NCI-H1092 (cell line): ENCODE measurements around the gene TIMM17A.

ENCODE experiments used
- DNase-seq: peaks from one replicate; lab custom pipeline; 2025; lab: John Stamatoyannopoulos, UW

Gene TIMM17A

GRCh38 chr1:201983380-201983805 lies 28.1 kb downstream of the TIMM17A start:
- DNase-seq: no peak

- no peak for DNase-seq
These were observed 29.1 kb downstream of the TIMM17A start for GRCh38 chr1:201984446-201984845.

GRCh38 chr1:201985355-201985754 lies 30.1 kb downstream of the TIMM17A start:
- no peak for DNase-seq

- no peak for DNase-seq
These were observed 33.3 kb downstream of the TIMM17A start for GRCh38 chr1:201988601-201989000.

- DNase-seq: no peak
These were observed 34.2 kb downstream of the TIMM17A start for GRCh38 chr1:201989354-201990128.

GRCh38 chr1:201990427-201990826 lies 35.1 kb downstream of the TIMM17A start:
- DNase-seq: no peak

- peak; percentile 41 for DNase-seq
These were observed 44.4 kb downstream of the TIMM17A start for GRCh38 chr1:201999625-202000238.

- DNase-seq: no peak
These were observed 47.2 kb downstream of the TIMM17A start for GRCh38 chr1:202002507-202002906.

GRCh38 chr1:202004711-202005110 lies 49.4 kb downstream of the TIMM17A start:
- no peak for DNase-seq

GRCh38 chr1:202005958-202006357 lies 50.7 kb downstream of the TIMM17A start:
- no peak for DNase-seq

- no peak for DNase-seq
These were observed 52.0 kb downstream of the TIMM17A start for GRCh38 chr1:202007304-202007703.

GRCh38 chr1:202007805-202008489 lies 52.6 kb downstream of the TIMM17A start:
- DNase-seq: no peak

- DNase-seq: peak; percentile 85
These were observed 54.2 kb downstream of the TIMM17A start for GRCh38 chr1:202009326-202010179.

GRCh38 chr1:202010180-202011015 lies 55.1 kb downstream of the TIMM17A start, which contains the start of gene ELF3:
ELF3 (plus strand) TSS chr1:202010587; CDS start chr1:202011137, 550 bp downstream.
- DNase-seq: peak; percentile 88

- DNase-seq: no peak
These were observed 56.7 kb downstream of the TIMM17A start for GRCh38 chr1:202011994-202012393.

GRCh38 chr1:202012544-202013478 lies 57.5 kb downstream of the TIMM17A start:
- no peak for DNase-seq

GRCh38 chr1:202013603-202014002 lies 58.3 kb downstream of the TIMM17A start:
- DNase-seq: no peak

- DNase-seq: no peak
These were observed 58.8 kb downstream of the TIMM17A start for GRCh38 chr1:202014060-202014459.

GRCh38 chr1:202014915-202015661 lies 59.8 kb downstream of the TIMM17A start:
- DNase-seq: no peak
